DOHH2 (cell line): ENCODE measurements around the gene CALY.

Experiments
- EZH2phosphoT487 ChIP-seq: fragments of 200-600 bp; sonication (generic); IDR thresholded peaks from 2 replicates; pipeline ENCODE4 v1.6.1; 2017; ENCODE audit warnings: borderline replicate concordance, mild to moderate bottlenecking, antibody characterized with exemption, low read length, moderate library complexity, mixed read lengths
- TF ChIP-seq, protein P1 (sequence below): fragments of 200-600 bp; sonication (generic); IDR thresholded peaks from one replicate; pipeline ENCODE4 v1.5.1; 2014; ENCODE audit warnings: antibody characterized with exemption, mild to moderate bottlenecking, low read depth, low read length; ENCODE audit not compliant: poor library complexity, severe bottlenecking

DNA sequence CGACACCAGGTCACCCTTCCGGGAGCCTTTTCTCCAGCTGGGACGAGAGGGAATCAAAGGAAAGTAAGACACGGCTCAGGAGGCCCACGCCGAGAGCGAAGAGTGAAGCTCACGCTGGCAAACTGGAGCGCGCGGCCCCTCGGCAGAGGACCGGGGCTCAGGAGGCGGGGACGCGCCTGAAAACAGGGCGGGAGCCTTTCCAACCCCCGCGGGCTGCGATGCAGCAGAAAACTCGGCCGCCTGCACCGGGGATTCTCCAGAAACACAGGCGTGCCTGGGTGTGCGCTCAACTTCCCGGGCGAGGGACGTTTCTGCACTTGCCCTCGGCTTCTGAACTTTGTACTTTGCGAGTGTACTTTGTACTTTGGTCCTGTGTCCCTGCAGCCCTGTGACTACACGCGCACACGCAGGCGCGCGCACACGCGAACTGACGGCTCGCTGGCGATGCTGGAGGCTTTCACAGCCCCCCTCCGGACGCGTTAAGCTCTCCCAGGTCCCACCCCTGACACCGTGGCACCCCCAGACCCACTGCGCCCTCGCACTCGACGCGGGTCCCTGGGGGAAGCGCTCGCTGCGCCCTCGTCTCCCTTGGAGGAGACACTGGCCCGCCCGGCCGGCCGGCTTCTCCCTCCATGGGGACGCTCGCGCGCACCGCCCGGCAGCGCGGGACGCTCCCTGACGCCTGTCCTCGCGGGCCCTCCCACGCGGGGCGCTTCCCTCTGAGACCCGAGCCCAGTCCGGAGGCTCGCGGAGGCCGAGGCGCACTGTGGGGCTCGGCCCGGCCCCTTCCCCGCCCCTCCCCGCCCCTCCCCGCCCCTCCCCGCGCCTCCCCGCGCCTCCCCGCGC is 41.8 kb upstream of the CALY start:
- TF ChIP-seq, protein P1, sequence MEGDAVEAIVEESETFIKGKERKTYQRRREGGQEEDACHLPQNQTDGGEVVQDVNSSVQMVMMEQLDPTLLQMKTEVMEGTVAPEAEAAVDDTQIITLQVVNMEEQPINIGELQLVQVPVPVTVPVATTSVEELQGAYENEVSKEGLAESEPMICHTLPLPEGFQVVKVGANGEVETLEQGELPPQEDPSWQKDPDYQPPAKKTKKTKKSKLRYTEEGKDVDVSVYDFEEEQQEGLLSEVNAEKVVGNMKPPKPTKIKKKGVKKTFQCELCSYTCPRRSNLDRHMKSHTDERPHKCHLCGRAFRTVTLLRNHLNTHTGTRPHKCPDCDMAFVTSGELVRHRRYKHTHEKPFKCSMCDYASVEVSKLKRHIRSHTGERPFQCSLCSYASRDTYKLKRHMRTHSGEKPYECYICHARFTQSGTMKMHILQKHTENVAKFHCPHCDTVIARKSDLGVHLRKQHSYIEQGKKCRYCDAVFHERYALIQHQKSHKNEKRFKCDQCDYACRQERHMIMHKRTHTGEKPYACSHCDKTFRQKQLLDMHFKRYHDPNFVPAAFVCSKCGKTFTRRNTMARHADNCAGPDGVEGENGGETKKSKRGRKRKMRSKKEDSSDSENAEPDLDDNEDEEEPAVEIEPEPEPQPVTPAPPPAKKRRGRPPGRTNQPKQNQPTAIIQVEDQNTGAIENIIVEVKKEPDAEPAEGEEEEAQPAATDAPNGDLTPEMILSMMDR: no peak
- no peak for TF ChIP-seq EZH2phosphoT487
